Activated naive CD8-positive, alpha-beta T cell treated with anti-CD3 and anti-CD28 coated beads for 36 hours (primary cell): ENCODE measurements around the gene SPON1. TPM values are rescaled to one million over a fixed set of nuclear protein-coding genes. Genes with fewer than 3 reads are reported as not detected.

Experiments used
- DNase-seq: peaks from one replicate; pipeline ENCODE4 v3.0.0; 2021
- H3K27ac Mint-ChIP-seq: one replicate; pipeline ENCODE4 v1.8.0; 2022; ENCODE audit warnings: mild to moderate bottlenecking, moderate library complexity, mixed read lengths
- H3K27me3 Mint-ChIP-seq: one replicate; pipeline ENCODE4 v1.8.0; 2022; ENCODE audit warnings: mild to moderate bottlenecking, mixed read lengths
- H3K36me3 Mint-ChIP-seq: one replicate; pipeline ENCODE4 v1.8.0; 2021; ENCODE audit warnings: mild to moderate bottlenecking, mixed read lengths
- H3K4me1 Mint-ChIP-seq: one replicate; pipeline ENCODE4 v1.8.0; 2021; ENCODE audit warnings: mixed read lengths
- H3K4me3 Mint-ChIP-seq: one replicate; pipeline ENCODE4 v1.8.0; 2022; ENCODE audit warnings: mild to moderate bottlenecking, moderate library complexity, mixed read lengths
- H3K9me3 Mint-ChIP-seq: one replicate; pipeline ENCODE4 v1.8.0; 2022; ENCODE audit warnings: mixed read lengths
- total RNA-seq, 2 experiments: library from RNA; stranded (reverse); gene quantifications; one replicate each; pipeline ENCODE4 v1.2.3, GENCODE V29; 2021

SPON1 gene
- total RNA-seq, 2 experiments from 2014 or later: 0.95 to 1.0 TPM

- no peak overlapping the region for H3K27ac Mint-ChIP-seq
- peaks cover under 1% of the 10 kb centered on the region for H3K4me1 Mint-ChIP-seq
- H3K4me3 Mint-ChIP-seq: no peak overlapping the region
- no peaks in the 10 kb centered on the region for H3K9me3 Mint-ChIP-seq
- H3K27me3 Mint-ChIP-seq: peaks cover 39% of the 10 kb centered on the region
- DNase-seq: no peak
- no peaks in the 10 kb centered on the region for H3K36me3 Mint-ChIP-seq
These were observed 3.7 kb upstream of the SPON1 start for GRCh38 chr11:13958641-13959400.

- Mint-ChIP-seq H3K27ac (no peak overlapping the region), H3K4me3 (no peak overlapping the region), H3K9me3 (no peaks in the 10 kb centered on the region), H3K36me3 (no peaks in the 10 kb centered on the region), H3K4me1 (peaks cover 5% of the 10 kb centered on the region), H3K27me3 (peaks cover 71% of the 10 kb centered on the region)
- DNase-seq: no peak
These were observed 343 bp upstream of the SPON1 start for GRCh38 chr11:13962198-13962561.

- peaks cover 5% of the 10 kb centered on the region for H3K4me1 Mint-ChIP-seq
- H3K4me3 Mint-ChIP-seq: peak overlapping the region; percentile 65
- peak; percentile 40 for DNase-seq
- H3K27me3 Mint-ChIP-seq: peaks cover 74% of the 10 kb centered on the region
- no peaks in the 10 kb centered on the region for H3K9me3 Mint-ChIP-seq
- H3K27ac Mint-ChIP-seq: no peak overlapping the region
- no peaks in the 10 kb centered on the region for H3K36me3 Mint-ChIP-seq
These were observed 836 bp downstream of the SPON1 start for GRCh38 chr11:13963169-13963948.

GRCh38 chr11:13963949-13964770, 1.6 kb downstream of the SPON1 start:
- H3K4me1 Mint-ChIP-seq: peaks cover 9% of the 10 kb centered on the region
- no peaks in the 10 kb centered on the region for H3K36me3 Mint-ChIP-seq
- H3K27me3 Mint-ChIP-seq: peaks cover 69% of the 10 kb centered on the region
- H3K4me3 Mint-ChIP-seq: peak overlapping the region; percentile 65
- no peaks in the 10 kb centered on the region for H3K9me3 Mint-ChIP-seq
- peak; percentile 10 for DNase-seq
- H3K27ac Mint-ChIP-seq: no peak overlapping the region

GRCh38 chr11:13964771-13965074, 2.2 kb downstream of the SPON1 start:
- Mint-ChIP-seq H3K9me3 (no peaks in the 10 kb centered on the region), H3K27me3 (peaks cover 65% of the 10 kb centered on the region), H3K4me3 (no peak overlapping the region), H3K27ac (no peak overlapping the region), H3K36me3 (no peaks in the 10 kb centered on the region), H3K4me1 (peaks cover 14% of the 10 kb centered on the region)
- no peak for DNase-seq

- Mint-ChIP-seq H3K4me1 (peaks cover 16% of the 10 kb centered on the region), H3K4me3 (no peak overlapping the region), H3K9me3 (no peaks in the 10 kb centered on the region), H3K36me3 (no peaks in the 10 kb centered on the region), H3K27ac (no peak overlapping the region), H3K27me3 (peaks cover 59% of the 10 kb centered on the region)
- DNase-seq: no peak
These were observed 2.8 kb downstream of the SPON1 start for GRCh38 chr11:13965337-13965736.

- no peaks in the 10 kb centered on the region for H3K36me3 Mint-ChIP-seq
- no peak overlapping the region for H3K4me3 Mint-ChIP-seq
- H3K27me3 Mint-ChIP-seq: peaks cover 54% of the 10 kb centered on the region
- peaks cover 17% of the 10 kb centered on the region for H3K4me1 Mint-ChIP-seq
- no peaks in the 10 kb centered on the region for H3K9me3 Mint-ChIP-seq
- no peak for DNase-seq
- H3K27ac Mint-ChIP-seq: no peak overlapping the region
These were observed 3.5 kb downstream of the SPON1 start for GRCh38 chr11:13966013-13966412.

GRCh38 chr11:13966486-13966885, 4.0 kb downstream of the SPON1 start:
- H3K27me3 Mint-ChIP-seq: peaks cover 49% of the 10 kb centered on the region
- peaks cover 17% of the 10 kb centered on the region for H3K4me1 Mint-ChIP-seq
- DNase-seq: no peak
- H3K36me3 Mint-ChIP-seq: no peaks in the 10 kb centered on the region
- no peak overlapping the region for H3K4me3 Mint-ChIP-seq
- H3K27ac Mint-ChIP-seq: no peak overlapping the region
- no peaks in the 10 kb centered on the region for H3K9me3 Mint-ChIP-seq

GRCh38 chr11:13970986-13971385, 8.5 kb downstream of the SPON1 start:
- H3K27ac Mint-ChIP-seq: no peak overlapping the region
- H3K4me1 Mint-ChIP-seq: peaks cover 15% of the 10 kb centered on the region
- H3K4me3 Mint-ChIP-seq: no peak overlapping the region
- peaks cover 15% of the 10 kb centered on the region for H3K27me3 Mint-ChIP-seq
- no peaks in the 10 kb centered on the region for H3K9me3 Mint-ChIP-seq
- DNase-seq: no peak
- no peaks in the 10 kb centered on the region for H3K36me3 Mint-ChIP-seq

- no peak for DNase-seq
- no peak overlapping the region for H3K4me3 Mint-ChIP-seq
- H3K27ac Mint-ChIP-seq: no peak overlapping the region
- H3K36me3 Mint-ChIP-seq: no peaks in the 10 kb centered on the region
- H3K9me3 Mint-ChIP-seq: no peaks in the 10 kb centered on the region
- peaks cover 3% of the 10 kb centered on the region for H3K27me3 Mint-ChIP-seq
- peaks cover 15% of the 10 kb centered on the region for H3K4me1 Mint-ChIP-seq
These were observed 9.8 kb downstream of the SPON1 start for GRCh38 chr11:13972043-13972910.

- DNase-seq: no peak
- H3K27ac Mint-ChIP-seq: no peak overlapping the region
- no peaks in the 10 kb centered on the region for H3K36me3 Mint-ChIP-seq
- H3K4me3 Mint-ChIP-seq: no peak overlapping the region
- no peaks in the 10 kb centered on the region for H3K9me3 Mint-ChIP-seq
- peaks cover 15% of the 10 kb centered on the region for H3K4me1 Mint-ChIP-seq
- H3K27me3 Mint-ChIP-seq: no peaks in the 10 kb centered on the region
These were observed 10.4 kb downstream of the SPON1 start for GRCh38 chr11:13972944-13973343.

- H3K27ac Mint-ChIP-seq: no peak overlapping the region
- H3K36me3 Mint-ChIP-seq: no peaks in the 10 kb centered on the region
- H3K9me3 Mint-ChIP-seq: no peaks in the 10 kb centered on the region
- H3K4me1 Mint-ChIP-seq: peaks cover 6% of the 10 kb centered on the region
- no peak overlapping the region for H3K4me3 Mint-ChIP-seq
- no peaks in the 10 kb centered on the region for H3K27me3 Mint-ChIP-seq
- no peak for DNase-seq
These were observed 12.1 kb downstream of the SPON1 start for GRCh38 chr11:13974631-13975030.

- H3K27ac Mint-ChIP-seq: no peak overlapping the region
- no peaks in the 10 kb centered on the region for H3K36me3 Mint-ChIP-seq
- no peaks in the 10 kb centered on the region for H3K9me3 Mint-ChIP-seq
- H3K4me3 Mint-ChIP-seq: no peak overlapping the region
- H3K27me3 Mint-ChIP-seq: no peaks in the 10 kb centered on the region
- H3K4me1 Mint-ChIP-seq: no peaks in the 10 kb centered on the region
- no peak for DNase-seq
These were observed 20.7 kb downstream of the SPON1 start for GRCh38 chr11:13983081-13983751.
